ENCODE results near the gene MMRN2.

DNA sequence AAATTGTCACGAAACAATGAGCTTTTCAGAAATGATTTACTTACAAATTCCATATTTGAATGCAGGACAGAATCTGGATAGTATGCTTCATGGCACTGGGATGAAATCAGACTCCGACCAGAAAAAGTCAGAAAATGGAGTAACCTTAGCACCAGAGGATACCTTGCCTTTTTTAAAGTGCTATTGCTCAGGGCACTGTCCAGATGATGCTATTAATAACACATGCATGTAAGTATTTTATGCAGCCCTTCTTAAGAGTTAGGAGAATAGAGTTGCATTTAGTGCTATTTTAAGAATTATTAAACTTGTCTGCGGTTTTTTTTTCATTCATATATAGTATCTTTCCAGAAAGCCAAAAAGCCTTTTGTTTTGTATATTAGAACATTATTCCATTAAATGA, 67.4 kb downstream of the MMRN2 start:
- TF ChIP-seq, protein P1, sequence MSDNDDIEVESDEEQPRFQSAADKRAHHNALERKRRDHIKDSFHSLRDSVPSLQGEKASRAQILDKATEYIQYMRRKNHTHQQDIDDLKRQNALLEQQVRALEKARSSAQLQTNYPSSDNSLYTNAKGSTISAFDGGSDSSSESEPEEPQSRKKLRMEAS (IDR thresholded peaks at IDR 0.05), result no peak
- TF ChIP-seq, protein P2, sequence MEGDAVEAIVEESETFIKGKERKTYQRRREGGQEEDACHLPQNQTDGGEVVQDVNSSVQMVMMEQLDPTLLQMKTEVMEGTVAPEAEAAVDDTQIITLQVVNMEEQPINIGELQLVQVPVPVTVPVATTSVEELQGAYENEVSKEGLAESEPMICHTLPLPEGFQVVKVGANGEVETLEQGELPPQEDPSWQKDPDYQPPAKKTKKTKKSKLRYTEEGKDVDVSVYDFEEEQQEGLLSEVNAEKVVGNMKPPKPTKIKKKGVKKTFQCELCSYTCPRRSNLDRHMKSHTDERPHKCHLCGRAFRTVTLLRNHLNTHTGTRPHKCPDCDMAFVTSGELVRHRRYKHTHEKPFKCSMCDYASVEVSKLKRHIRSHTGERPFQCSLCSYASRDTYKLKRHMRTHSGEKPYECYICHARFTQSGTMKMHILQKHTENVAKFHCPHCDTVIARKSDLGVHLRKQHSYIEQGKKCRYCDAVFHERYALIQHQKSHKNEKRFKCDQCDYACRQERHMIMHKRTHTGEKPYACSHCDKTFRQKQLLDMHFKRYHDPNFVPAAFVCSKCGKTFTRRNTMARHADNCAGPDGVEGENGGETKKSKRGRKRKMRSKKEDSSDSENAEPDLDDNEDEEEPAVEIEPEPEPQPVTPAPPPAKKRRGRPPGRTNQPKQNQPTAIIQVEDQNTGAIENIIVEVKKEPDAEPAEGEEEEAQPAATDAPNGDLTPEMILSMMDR (IDR thresholded peaks at IDR 0.05; ENCODE audit: low read depth, low read length, missing input control), result no peak
- TF ChIP-seq JUND (IDR thresholded peaks at IDR 0.05), result no peak
- TF ChIP-seq HNF4A (conservative IDR thresholded peaks at IDR 0.05), result no peak
- TF ChIP-seq, protein P3, sequence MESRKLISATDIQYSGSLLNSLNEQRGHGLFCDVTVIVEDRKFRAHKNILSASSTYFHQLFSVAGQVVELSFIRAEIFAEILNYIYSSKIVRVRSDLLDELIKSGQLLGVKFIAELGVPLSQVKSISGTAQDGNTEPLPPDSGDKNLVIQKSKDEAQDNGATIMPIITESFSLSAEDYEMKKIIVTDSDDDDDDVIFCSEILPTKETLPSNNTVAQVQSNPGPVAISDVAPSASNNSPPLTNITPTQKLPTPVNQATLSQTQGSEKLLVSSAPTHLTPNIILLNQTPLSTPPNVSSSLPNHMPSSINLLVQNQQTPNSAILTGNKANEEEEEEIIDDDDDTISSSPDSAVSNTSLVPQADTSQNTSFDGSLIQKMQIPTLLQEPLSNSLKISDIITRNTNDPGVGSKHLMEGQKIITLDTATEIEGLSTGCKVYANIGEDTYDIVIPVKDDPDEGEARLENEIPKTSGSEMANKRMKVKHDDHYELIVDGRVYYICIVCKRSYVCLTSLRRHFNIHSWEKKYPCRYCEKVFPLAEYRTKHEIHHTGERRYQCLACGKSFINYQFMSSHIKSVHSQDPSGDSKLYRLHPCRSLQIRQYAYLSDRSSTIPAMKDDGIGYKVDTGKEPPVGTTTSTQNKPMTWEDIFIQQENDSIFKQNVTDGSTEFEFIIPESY (IDR thresholded peaks at IDR 0.05), result no peak
- no peak for TF ChIP-seq RAD21 (IDR thresholded peaks at IDR 0.05)
- TF ChIP-seq SP1 (IDR thresholded peaks at IDR 0.05), result no peak
- TF ChIP-seq HNF4G (IDR thresholded peaks at IDR 0.05), result no peak

All from liver (tissue), 3 donors.